NCI-H1105 (cell line): ENCODE results near the gene GPR171.

Source experiments
- DNase-seq: peaks from one replicate; lab custom pipeline; 2025; lab: John Stamatoyannopoulos, UW

GPR171 gene

DNA sequence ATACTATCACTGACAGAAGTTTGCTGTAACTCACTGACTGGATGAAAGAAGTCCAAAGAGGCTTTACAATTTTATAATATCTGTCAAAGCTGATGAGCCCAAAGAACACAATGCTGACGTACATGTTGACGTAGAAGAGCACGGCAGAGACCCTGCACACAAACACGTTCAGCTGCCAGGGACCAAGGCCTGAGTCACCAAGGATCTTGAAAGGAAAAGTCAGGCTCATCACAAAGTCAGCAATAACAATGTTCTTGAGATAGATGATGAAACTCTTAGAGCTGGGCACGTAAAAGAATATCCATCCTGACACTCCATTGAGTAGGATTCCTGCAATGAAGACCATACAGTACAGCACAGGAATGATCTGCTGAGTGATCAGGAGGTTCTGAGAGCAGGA lies 10.9 kb upstream of the GPR171 start:
- no peak for DNase-seq

GRCh38 chr3:151213151-151213550 lies 10.1 kb upstream of the GPR171 start:
- no peak for DNase-seq

GRCh38 chr3:151210676-151211381 lies 7.8 kb upstream of the GPR171 start:
- DNase-seq: no peak

- DNase-seq: no peak
These were observed 6.6 kb upstream of the GPR171 start for GRCh38 chr3:151209654-151210053.

DNA sequence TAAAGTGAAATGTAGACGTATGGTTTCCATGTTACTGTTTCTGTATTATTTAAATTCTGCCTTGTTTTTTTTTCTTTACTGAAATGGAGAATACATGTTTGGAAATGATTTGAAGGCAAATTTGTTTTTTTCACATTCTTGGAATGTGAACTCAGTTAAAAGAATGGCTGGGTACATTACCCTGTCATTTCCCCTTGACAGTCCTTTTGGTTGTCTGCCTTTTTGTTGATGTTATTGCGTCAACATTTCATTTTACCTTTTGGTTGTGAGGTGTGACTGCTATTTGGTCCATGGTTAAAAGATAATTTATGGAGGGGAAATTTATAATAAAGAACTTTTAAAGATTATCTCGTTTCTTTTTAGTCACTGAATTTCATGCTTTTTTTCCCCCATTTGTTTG lies 3.2 kb upstream of the GPR171 start:
- no peak for DNase-seq

DNA sequence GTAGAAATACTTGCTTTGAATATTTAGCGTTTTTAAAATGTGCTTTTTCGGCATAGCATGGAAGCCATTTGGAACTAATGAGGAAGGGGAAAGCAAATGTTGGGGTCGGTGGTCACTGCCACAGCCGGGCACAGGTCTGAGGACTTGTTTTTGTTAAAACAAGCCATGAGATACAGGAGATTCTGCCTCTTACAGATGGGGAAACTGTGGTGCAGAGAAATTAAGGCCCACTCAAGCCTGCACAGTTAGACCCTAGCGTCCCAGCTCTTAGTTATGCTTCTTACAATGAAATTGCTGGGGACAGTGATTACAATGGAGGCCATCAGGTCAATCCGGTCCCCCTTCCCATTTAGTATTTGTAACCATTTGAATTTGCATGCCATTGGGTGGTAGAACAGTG lies 2.5 kb upstream of the GPR171 start:
- no peak for DNase-seq

DNA sequence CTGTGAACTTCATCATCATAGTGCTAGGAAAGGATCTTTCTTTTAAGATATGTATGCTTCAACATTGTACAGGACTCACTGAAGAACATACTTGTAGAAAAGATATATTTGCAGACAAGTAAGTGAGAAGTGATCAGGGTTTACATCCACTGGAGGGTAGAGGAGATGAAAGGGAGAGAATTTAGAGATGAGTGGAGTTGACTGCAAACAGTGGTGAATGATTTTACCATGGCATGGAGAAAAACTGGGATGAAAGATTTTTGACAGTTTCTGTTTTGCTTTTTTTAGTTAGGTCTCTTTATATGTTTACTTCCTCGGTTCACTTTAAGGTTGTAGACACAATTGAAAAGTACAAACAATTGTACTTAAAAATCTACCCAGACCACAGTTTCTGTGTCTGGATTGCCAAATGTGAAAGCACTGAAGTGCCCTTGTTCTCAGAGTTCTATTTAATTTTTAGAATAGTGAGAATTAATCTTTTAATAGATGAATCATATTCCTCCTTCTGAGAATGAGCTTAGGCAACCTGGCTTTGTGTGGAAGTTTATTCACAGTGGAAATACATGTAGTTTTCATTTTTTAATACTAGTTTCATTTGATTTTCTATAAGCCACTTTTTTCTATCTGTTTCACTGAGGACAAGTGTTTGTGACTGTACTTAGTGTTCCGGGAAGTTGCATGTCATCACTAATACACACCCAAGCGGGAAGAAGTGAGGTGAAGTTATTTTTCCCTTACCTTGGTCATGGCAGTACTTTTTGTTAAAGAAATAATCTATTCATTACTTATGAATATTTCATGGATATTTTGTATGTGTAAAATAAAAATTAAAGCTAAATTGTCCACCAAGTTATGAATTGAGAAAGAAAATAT lies 1.8 kb upstream of the GPR171 start:
- DNase-seq: no peak

DNA sequence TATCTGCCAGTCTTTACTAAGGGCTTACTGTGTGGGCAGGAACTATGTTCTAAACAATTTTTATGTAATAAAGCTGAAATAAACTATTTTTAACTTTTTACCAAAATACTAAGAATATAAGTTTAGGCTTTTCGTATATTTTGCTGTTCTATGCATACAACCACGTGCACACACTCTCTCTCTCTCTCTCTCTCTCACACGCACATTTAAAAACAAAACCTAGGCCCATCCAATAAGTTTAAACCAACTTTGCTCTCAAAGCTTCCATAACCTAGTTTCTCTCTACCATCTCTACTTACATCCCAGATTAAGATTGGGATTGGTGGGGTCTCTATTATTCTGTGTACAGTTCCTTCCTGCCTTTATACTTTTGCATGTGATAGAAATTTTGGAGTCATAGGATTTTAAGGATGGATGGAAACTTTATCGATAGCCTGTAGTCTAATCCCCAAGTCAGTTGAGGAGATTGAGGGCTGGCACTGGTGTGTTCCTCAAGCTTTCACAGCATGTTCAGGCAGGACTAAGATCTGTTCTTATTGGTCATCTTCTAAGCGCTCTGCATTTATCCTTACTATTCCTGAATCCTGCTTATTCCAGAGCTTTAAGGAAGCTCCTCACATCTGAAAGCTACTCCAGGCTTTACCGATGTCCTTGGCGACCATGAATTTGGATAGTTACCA lies 1.8 kb downstream of the GPR171 start:
- DNase-seq: no peak

DNA sequence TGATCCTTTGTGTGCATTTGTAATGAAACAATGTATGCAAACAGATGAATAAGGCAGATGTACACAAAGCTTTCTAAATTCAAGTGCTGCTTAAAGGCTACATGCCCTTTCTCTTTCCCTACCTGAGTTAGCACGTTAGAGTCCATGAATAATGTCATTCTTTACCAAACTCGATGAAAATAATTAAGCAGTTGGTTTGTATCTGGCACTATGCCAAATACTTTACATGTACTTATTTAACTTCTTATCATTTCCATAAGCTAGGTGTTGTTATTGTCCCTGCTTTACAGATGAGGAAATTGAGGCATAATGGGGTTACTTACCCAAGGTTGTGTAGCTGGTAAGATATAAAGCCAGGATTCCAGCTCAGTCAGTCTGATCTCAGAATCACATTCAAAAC lies 2.4 kb downstream of the GPR171 start:
- no peak for DNase-seq

- DNase-seq: no peak
These were observed 3.2 kb downstream of the GPR171 start for GRCh38 chr3:151199554-151200438.

DNA sequence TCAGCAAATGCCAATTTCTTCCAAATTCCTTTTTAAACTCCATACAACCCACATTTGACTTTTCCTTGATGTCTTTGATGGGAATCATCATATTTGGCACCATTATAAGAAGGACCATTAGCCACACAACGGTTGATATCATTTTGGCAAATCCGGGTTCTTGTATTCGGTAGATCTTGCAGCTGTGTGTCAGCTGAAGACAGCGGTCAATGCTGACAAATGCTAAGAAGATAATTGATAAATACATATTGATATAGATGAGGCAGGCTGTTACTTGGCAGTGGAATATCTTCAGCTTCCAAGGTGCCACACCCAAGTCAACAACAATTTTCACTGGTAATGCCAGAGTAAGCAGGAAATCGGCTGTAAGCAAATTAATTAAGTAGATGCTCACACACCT lies 4.2 kb downstream of the GPR171 start:
- no peak for DNase-seq

DNA sequence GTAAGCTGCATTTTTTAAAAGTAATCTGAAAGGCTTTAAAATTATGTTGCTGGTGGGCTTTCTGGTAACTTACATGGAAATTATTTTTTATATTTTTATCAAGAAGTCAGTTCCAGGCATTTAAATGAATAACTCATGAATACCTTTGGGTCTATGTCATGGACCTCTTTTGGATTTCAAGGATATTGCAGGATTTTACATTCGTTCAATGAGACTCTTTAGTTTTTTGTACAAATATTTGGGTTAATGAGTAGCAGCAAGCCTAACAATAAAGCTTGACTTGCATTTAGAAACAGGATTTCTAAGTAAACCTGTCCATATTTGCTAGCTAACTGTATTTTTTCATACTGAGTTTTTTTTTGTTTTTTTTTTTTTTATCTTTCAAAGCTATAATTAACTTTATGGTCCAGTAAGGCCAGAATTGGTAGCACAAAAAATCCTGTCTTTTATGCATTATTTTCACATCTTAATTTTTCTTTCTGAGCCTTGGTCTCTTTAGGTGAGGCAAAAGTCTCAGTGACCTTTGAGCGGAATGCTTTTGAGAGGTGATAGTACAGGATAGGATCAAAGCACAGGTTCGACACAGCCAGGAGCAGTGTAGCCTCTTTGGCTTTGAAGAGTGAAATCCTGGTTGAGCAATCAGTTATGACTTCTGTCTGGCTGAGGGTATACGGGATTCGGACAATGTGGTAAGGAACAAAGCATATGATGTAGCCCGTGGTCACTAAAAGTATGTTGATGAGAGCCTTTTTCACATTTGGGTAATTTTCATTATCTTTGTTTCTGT lies 4.8 kb downstream of the GPR171 start:
- DNase-seq: no peak

DNA sequence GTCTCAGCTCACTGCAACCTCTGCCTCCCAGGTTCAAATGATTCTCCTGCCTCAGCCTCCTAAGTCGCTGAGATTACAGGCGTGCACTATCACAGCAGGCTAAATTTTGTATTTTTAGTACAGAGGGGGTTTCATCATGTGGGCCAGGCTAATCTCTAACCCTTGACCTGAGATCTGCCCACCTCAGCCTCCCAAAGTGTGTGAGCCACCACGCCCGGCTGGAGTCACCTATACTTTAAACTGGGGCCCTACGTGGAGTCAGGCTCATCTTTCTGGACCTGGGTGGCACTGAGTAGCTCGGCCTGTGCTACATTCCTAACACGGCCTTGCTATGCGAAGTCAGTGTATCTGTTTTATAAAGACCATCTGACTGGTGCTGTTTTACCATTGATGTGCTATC lies 5.8 kb downstream of the GPR171 start:
- DNase-seq: no peak

GRCh38 chr3:151196434-151196833 lies 6.6 kb downstream of the GPR171 start:
- DNase-seq: no peak

GRCh38 chr3:151195826-151196225 lies 7.2 kb downstream of the GPR171 start:
- DNase-seq: no peak

- no peak for DNase-seq
These were observed 10.5 kb downstream of the GPR171 start for GRCh38 chr3:151192545-151192944.

GRCh38 chr3:151191095-151191494 lies 11.9 kb downstream of the GPR171 start:
- no peak for DNase-seq

- no peak for DNase-seq
These were observed 19.7 kb downstream of the GPR171 start for GRCh38 chr3:151183265-151183671.

- no peak for DNase-seq
These were observed 20.5 kb downstream of the GPR171 start for GRCh38 chr3:151182349-151183079.

GRCh38 chr3:151178208-151178845 lies 24.7 kb downstream of the GPR171 start:
- DNase-seq: no peak
